CD4-positive, alpha-beta T cell treated with Interleukin-4 for 4 hours (primary cell): Measurements from ENCODE around the gene SPATA31C1.
"Not testable (repeated sequence)": the region's sequence is repeated elsewhere in the genome, so short reads cannot be mapped to it uniquely, and the experiment has no call there.

Source experiments
- DNase-seq: peaks from one replicate; pipeline ENCODE4 v3.0.0-alpha.2; 2020

Gene SPATA31C1

DNA sequence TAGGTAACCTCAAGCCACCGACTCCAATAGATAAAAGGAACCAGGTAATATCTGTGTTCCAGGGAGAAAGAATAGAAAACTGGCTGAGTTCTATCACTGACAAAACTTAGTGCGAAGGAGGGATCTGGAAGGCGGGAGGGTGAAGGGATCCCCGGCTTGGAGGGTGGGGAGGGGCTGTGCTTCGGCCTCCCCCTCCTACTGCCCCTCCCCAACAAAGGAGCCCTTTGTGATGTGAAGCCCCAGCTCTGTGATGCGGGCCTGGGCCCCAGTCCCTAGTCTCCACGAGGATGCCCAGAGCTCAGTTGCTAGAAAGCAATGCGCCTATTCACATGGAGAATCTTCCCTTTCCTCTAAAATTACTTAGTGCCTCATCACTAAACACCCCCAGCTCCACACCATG is at the start of gene SPATA31C1:
Gene SPATA31C1, plus strand, starts transcription at position 301 of the 400 bp plus-strand sequence.
- not testable (repeated sequence) for DNase-seq

DNA sequence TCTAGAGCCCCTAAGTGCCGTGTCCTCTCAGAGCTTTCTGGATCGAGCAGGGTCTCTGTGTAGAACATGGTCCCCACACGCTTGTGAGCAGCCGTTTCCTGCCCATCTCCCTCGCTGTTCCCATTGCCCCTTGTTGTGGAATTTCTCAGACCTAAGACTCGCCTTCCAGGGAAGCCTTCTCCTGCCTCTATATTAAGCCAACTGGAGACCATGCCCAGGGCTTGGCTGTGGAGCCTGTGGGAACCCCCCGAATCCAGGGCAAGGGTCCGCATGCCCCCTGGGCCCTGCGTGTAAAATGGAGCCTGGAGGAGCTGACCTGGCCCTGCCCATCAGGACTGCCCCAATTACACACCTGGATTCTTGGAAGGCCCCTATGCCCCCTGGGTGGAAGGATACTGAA is 49.6 kb upstream of the SPATA31C1 start:
- no peak for DNase-seq

DNA sequence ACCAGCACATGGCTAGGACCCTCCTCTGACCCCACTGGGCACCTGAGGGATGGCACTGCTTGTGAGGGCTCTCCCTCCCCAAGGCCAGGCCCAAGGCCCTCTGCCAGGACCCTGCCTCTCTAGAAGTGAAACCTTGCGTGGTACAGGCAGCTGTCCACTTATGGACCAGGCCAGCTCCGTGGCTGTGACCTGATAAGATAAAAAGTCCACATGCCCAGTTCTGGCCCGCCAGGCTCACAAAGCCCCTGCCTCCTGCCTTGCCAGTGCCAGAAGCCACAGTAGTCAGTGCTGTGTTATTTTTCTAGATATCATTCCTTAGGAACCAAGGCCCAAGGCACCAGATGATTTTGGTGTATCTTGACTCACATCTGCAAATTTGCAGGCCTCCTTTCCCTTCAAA is 49.1 kb upstream of the SPATA31C1 start:
- no peak for DNase-seq

DNA sequence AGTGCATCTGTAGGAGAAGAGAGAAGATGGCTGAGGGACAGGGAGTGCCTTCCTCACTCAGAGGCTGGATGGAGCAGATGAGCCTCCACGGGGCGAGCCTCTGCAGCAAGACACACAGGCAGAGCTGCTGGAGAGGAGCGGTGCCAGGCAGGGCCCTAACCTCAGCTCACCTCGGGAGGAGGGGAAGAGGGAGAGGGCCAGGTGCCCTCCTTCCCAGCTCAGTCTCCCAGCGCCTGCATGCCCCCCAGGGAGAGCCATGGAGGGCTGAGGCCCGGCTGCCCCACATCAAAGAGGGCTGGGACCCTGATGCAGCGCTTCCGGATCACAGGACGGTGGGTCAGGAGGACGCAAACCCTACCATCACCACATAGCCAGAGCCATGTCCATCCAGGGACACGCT is 48.7 kb upstream of the SPATA31C1 start:
- no peak for DNase-seq

DNA sequence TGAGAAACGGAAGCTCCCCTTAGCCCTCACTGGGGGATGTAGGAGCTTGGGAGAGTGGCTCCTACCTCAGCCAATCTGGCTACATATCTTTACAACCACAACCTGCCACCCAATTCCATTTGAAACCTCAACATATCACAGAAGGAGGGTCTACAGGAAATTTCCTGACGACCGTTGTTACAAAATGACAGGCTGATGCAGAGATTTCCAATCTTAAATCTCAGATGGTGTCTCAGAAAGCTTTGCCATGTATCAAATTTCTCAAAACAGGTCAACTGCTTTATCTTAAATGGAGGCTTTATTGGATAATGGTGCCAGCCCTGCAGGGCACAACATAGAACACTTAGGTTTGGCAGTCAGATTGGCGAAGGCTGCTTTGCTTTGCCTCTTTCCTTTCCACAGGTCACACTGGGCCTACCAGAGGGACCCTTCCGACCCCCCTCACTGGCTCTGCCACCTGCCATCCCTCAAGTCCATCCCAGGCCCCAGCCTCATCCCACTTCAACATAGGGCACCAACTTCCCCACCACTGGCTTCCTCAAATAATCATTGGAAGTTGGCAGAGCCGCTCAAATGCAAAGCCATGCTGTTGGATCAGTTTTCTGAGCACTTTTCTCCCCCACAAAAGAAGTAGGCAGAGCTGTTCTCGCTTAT is 46.2 kb upstream of the SPATA31C1 start:
- no peak for DNase-seq

GRCh38 chr9:87872079-87872624 is 45.6 kb upstream of the SPATA31C1 start:
- no peak for DNase-seq

DNA sequence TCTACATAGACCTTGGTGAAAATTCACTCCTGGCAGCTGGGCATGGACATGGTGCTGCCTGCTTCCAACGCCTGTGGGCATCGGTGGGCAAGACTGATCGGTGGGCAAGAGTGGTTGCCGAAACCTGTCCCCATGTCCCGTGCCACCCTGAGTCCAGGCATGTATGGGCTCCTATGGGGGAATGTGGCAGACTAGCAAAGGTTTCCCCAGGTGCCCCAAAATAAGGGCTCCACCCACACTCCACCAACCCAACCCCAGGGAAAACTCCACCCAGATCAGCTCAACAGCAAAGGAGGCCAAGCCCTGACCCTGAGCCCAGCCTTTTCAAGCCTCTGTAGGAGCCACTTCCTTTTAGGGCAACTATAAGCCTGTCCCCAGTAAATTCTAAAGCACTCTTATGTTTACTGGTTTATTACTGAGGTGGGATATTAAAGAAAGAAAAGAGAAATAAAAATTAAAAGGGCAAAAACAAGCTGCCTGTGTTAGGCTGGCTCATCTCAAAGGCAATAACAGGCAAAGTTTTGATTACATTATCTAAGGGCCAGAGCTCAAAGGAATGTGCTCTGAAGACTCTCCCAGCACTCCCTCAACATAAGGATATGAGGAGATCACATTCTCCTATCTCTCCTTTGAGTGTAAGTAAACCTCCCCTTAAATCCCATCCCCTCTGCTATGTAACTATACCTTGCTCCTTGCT is 44.0 kb upstream of the SPATA31C1 start:
- no peak for DNase-seq

- no peak for DNase-seq
Measured at GRCh38 chr9:87874304-87874623, 43.5 kb upstream of the SPATA31C1 start.

GRCh38 chr9:87875060-87875459 is 42.7 kb upstream of the SPATA31C1 start:
- no peak for DNase-seq

GRCh38 chr9:87875831-87876545 is 41.8 kb upstream of the SPATA31C1 start:
- DNase-seq, result no peak

DNA sequence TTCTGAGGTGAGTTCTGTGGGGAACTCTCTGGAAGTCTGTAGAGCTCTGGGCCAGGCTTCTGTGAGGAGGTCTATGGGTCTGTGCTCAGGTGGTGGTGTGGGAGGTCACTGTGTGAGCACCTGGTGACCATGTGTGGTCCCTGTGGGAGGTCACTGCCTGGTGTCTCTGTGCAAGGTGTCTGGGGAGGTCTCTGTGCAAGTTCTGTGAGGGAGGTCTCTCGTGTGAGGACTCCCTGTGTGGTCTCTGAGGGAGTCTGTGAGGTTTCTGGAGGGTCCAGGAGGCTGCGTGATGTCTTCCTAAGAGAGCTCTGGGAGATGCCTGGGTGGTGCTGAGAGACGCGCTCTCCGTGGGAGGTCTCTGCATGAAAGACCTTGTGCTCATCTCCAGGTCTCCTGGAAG is 41.1 kb upstream of the SPATA31C1 start:
- no peak for DNase-seq

DNA sequence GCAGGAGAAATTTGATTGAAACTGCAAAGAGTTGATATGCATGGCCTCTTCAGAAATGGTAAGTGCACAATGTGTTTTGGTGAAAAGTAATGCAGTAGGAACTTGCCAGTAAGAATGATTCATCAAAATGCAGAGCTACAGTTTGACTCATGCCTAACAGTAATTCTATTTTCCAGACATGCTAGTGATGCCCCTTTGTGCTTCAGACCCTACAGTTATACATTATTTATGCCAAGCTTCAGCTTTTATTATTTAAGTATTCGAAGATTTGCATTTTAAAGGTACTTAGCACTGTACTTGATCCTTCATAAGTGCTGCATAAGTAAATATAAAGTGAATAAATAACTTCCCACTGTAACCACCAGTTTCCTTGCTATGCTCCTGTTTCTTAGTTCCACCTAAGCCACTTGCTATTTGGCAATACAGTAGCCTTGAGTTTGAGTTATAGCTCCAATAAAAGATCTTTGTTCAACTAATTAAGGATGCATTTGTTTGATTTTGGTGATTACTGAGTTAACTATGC is 38.7 kb upstream of the SPATA31C1 start:
- no peak for DNase-seq

DNA sequence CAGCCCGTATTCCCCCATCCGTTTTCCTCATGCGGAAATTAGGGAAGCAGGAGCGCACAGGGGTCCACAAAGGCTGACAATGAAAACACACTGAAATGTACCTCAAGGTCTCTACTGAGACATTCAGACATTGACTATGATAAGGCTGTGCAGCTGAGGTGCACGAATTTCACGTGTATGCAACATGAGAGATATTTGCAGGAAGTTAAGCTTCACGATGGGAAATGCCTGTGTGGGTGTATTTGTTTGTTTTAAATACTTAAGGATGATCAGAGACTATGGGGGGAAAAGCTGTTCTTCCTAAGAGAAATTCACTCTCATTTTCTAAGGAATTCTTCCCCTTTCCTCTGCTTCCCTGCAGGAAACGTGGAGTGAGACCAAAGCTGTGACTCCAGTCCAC is 37.6 kb upstream of the SPATA31C1 start:
- no peak for DNase-seq

GRCh38 chr9:87880683-87881082 is 37.1 kb upstream of the SPATA31C1 start:
- DNase-seq, result no peak

DNA sequence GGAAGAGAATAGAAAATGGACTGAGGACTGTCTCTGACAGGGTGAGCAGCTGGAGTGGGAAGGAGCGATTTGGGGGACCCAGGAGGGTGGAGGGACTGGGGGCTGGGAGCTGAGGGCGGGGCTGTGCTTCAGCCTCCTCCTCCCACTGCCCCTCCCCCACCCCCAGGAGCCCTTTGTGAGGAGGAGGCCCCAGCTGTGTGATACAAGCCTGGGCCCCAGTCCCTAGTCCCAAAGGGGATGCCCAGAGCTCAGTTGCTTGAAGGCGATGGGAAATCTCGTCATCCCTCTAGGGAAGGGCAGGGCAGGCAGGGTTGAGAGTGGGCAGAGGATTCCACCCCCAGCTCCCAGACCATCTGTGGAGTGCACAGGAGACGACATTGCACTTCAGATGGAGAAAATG is 35.1 kb upstream of the SPATA31C1 start, which contains the start of gene SPATA31E1:
Gene SPATA31E1, plus strand, starts transcription at position 251 of the 400 bp plus-strand sequence. Its CDS starts 15 bp downstream, at position 266.
- DNase-seq, result no peak

GRCh38 chr9:87883274-87883673 is 34.5 kb upstream of the SPATA31C1 start:
- DNase-seq, result no peak

- no peak for DNase-seq
Measured at GRCh38 chr9:87883990-87884389, 33.8 kb upstream of the SPATA31C1 start.

DNA sequence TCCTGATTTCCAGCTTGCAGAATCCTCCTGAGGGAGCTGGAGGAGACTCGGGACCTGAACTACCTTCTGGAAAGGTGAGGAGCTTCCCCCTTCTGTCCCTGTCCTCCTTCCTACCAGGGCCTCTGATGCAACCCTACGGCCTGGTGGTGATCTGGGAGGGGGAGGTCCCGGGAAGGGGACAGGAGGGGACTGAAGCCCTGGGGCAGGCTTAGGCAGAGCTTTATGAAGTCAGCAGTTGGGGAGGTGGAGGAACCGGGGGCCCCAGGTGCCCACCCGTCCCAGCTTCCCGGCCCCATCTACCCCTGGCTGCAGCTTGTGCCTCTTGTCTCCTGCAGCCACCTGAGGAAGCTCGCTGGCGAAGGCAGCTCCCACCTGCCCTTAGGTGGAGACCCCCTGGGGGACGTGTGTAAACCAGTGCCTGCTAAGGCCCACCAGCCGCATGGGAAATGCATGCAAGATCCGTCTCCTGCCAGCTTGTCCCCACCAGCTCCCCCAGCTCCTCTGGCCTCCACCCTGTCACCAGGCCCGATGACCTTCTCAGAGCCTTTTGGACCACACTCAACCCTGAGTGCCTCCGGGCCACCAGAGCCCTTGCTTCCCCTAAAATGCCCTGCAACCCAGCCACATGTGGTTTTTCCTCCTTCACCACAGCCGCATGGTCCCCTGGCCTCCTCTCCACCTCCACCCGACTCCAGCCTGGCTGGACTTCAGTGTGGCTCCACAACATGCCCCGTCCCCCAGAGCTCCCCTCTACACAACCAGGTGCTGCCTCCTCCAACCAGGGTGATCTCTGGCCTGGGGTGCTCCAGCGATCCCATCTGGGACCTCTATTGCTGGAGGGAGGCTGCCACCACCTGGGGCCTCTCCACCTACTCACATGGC is 32.9 kb upstream of the SPATA31C1 start:
- DNase-seq, result no peak

DNA sequence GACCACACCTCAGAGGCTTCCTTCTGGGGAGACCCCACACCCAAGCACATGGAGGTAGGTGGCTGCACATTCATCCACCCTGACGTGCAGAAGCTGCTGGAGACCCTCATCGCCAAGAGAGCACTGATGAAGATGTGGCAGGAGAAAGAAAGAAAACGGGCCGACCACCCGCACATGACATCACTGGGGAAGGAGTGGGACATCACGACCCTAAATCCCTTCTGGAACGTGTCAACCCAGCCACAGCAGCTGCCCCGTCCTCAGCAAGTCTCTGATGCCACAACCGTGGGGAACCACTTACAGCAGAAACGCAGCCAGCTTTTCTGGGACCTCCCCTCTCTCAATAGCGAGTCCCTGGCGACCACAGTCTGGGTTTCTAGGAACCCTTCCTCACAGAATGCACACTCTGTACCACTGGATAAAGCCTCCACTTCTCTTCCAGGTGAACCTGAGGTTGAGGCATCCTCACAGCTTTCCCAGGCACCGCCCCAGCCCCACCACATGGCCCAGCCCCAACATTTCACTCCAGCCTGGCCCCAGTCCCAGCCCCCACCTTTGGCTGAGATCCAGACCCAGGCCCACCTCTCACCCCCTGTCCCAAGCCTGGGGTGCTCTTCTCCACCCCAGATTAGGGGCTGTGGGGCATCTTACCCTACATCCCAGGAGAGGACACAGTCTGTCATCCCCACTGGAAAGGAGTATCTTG is 32.1 kb upstream of the SPATA31C1 start:
- no peak for DNase-seq

DNA sequence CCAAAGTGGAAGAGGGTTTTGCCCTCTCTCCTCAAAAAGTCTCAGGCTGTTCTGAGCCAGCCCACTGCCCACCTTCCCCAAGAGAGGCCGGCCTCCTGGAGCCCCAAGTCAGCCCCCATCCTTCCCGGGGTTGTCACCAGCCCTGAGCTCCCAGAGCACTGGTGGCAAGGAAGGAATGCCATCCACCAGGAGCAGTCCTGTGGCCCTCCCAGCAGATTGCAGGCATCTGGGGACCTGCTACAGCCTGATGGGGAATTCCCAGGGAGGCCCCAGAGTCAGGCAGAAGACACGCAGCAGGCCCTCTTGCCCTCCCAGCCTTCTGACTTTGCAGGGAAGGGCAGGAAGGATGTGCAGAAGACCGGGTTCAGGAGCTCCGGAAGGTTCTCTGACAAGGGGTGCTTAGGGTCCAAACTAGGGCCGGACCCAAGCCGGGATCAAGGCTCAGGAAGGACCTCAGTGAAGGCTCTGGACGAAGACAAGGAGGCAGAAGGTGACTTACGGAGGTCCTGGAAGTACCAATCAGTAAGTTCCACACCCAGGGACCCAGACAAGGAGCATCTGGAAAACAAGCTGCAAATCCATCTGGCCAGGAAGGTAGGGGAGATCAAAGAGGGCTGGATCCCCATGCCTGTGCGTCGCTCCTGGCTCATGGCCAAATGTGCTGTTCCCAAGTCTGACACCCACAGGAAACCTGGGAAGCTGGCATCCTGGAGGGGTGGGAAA is 31.4 kb upstream of the SPATA31C1 start:
- DNase-seq, result no peak

- no peak for DNase-seq
Measured at GRCh38 chr9:87886933-87887505, 30.7 kb upstream of the SPATA31C1 start.
